Fibroblast of skin of abdomen (primary cell): Measurements from ENCODE around the gene KLF7.

Experiments used
- DNase-seq: peaks from one replicate; pipeline ENCODE4 v3.0.0-alpha.2; 2013

Gene KLF7

DNA sequence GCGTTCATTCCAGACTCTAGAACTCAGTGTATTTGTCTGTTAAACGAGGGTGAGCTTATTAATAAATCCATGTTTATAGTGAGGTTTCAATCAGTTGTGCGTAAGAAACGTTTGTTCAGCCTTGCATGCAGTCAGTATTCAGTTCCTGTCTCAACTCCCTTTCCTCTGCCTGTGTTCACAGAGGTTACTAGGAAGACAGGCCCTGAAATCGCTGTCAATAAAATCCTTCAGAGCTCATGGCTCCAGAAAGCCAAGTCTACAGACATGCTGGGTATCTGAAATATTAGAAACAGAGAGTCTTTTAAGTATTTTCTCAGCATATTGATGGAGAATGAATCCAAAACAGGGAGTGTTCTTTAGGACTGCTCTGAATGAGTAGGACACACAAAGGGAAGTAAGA, 75.4 kb downstream of the KLF7 start:
- no peak for DNase-seq

DNA sequence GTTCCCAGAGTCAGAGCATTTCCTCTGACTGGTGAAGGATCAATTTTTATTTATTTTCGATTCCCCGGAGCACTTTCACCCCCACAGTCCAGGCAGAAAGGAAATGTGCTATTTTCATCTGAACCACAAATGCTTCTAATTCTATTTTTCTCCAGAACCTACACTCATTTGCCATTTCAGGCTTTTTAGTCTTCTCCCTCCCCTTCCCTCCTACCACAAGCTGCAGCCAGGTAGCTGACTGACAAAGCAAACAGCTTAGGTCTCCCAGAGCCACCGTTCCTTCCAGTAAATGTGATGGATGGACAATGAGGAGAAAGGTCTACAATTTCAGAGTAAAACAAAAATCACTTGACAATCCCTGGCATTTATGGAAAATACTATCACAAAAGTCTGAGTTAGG, 76.9 kb downstream of the KLF7 start:
- DNase-seq: no peak

DNA sequence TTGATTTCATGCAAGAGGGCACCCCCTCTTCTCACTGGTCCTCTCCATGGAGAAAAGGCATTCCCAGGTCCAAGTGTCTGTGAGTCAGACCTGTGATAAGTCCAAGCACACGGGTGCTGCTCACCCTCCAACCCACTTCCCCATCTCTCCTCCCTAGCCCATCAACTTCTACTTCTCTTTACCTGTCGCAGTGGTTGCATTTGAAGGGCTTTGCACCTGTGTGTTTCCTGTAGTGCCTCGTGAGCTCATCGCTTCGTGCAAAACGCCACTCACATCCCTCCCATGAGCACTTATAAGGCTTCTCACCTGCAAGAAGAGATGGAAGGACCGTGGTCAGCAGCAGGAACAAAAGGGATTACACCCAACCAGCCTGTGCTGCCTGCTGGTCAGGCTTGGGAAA, 77.5 kb downstream of the KLF7 start:
- no peak for DNase-seq

DNA sequence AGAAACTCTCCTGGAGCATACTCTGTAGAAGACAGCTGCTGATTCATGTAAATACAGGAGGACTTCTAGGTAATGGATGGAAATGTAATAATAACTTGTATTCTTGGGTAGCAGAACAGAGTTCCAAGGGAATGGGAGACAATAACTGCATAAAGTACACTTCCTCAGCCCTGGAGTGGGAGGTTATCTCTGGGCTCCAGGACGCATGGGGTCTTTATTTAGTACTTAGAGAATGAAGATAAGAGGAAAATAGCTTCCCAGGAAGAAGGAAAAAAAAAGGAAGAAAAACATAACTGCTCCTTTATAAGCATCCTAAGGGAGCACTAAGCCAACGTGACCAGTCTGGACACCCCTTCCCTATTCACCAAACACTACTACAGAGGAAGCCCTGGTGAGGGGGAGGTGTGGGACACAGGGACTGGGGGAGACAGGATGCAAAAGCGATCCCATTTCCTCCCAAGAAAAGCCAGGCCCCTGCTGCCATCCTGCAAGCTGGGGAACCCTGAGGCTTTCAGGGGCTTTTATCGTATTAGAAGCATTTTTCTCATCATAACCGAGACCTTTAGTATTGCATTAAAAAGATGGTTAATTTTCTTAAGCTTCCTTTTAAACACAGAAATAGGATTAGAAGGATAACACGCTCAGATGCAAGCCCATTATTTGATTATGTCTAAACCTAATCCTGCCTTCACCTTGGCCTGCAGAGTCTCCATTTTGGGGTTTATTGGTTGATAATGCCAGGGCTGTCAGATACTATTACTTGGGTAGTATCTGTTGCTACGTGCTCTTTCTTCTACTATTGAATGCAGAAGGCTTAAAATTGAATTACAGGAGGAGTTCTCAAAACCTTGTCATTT, 78.5 kb downstream of the KLF7 start:
- no peak for DNase-seq

DNA sequence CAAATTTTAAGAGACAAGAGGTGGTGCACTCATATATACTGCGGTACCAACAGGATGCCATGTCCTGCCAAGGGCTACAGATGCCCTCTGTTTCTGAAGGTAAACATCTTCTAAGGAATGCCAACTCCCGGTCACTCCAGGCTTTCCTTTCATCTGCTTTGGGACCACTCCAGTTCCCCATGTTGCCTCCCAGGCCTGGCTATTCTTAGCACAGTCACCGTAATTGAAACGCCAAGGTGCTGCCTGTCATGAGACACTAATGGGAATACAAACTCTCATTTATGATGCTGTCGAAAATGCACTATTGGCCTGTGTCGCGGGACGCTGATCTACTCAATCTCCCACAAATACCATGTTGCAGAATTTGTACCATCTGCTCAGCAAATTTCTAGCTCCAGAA, 79.6 kb downstream of the KLF7 start:
- DNase-seq: no peak

DNA sequence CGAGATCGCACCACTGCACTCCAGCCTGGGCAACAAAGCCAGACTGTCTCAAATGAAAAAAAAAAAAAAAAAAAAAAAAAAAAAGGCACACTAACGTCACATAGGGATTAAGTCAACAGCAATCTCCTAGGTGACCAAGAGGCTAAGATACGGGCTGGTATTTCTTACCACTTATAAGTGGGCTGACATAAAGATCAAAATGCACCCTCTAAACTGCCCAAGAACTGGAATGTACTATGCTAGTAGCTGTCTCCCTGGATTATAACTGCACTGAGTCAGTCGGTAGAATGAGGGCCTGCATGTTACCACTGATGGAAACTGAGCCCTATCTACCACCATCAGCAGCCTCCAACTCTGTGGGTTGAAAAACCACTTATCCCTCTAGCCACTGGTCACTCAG, 80.6 kb downstream of the KLF7 start:
- no peak for DNase-seq

DNA sequence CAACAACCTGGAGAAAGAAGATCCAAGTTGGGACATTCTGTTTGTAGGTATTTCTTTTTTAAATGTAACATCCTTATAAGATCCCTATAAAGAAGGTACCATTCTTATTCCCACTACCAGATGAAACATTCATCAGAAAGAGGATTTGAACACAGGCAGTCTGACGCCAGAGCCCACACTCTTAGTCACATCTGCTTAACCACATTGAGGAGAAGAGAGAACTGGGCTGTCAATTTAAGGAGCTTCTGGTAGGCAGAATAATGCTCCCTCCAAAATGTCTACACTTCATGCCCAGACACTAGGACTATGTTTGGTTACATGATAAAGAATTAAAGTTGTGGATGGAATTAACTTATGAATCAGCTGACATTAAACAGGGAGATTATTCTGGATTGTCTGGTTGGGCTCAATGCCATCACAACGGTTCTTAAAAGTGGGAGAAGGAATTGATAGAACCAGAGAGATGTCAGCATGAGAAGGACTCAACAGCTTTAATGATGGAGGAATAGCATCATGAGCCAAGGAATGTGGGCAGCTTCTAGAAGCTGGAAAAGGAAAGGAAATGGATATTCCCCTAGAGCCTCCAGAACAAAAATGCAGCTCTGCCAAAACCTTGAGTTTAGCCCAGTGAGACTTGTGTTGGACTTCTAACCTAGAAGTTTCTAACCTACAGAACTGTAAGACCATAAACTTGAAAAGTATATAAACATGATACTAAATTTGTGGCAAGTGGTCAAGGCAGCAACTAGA, 82.2 kb downstream of the KLF7 start:
- DNase-seq: no peak

DNA sequence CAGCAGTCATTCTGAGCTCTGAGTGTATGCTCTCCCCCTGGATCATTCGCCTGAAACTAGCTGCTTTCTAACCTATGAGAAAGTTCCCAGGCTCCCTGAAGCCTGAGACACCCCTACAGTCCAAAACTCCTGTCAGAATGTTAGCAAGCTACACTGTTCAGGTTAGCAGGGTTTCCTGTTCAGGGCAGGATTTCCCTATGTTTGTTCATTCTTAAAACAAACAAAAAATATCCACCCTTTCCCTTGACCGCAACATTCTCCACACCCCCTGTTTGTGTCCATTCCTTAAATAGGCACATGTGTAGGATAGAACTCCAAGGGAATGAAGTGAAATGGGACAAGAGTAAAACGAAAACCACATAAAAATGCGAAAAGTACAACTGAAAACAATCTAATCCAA, 83.1 kb downstream of the KLF7 start:
- no peak for DNase-seq

DNA sequence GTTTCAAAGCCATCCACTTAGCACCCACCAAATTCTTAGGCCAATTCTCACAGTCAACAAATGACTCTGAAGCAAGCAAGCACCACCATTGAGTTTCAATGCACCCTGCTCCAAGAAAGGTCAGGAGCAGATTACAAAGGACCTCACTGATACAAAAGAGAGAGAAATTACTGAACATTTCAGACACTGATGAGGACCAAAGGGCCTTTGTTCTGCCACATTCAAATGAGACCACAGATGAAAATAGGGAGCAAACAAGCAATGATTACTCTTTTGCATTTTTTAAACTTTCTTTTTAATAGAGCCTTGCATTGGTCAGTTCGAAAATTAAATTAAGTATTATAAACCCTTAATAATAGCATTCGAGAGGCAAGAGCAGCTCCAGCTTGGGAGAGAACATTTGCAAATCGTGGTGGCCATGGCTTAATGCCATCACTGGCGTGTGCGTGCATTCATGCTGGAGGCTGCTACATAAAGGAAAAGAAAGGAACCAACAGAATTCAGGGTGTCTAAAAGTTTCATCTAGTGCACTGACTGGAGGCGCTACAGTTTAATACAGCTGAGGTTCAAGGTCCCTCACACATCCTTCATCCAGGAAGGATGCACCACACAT, 87.5 kb downstream of the KLF7 start:
- no peak for DNase-seq

DNA sequence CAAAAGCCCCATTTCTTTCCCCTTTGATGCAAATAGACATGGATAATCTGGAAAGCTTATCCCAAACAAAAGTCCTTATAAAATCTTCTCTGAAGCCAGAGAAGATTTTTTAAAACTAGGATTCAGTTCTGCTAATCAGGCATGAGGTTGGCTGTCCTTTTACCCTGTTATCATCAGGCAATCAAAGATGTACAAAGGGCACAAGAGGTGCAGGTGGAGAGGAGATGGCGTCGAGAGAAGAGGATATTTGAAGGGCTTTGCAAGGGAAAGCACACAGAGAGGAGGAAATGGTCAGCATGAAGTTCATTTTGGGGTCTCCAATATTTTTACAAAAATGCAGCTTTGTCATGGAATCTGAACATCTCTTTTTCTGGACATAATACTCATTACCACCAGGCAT, 88.5 kb downstream of the KLF7 start:
- no peak for DNase-seq

DNA sequence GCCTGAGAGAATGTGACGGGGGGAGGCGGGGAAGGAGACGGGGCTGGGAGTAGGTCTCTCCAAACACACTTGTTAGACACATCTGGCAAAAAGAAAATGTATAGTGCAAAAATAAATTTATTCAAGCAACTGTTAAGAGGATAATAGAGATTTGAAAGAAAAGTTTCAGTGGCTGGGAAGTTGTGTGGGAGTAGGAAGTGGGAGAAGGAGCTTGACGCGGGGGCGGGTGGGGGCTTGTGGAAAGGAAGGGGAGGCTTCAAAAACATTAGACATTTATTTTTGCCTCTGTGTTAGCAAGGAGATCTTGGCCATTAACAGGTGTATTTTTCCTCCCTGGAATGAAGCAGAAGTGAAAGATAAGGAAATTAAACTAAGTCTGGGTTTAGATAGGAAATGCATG, 90.3 kb downstream of the KLF7 start:
- no peak for DNase-seq

DNA sequence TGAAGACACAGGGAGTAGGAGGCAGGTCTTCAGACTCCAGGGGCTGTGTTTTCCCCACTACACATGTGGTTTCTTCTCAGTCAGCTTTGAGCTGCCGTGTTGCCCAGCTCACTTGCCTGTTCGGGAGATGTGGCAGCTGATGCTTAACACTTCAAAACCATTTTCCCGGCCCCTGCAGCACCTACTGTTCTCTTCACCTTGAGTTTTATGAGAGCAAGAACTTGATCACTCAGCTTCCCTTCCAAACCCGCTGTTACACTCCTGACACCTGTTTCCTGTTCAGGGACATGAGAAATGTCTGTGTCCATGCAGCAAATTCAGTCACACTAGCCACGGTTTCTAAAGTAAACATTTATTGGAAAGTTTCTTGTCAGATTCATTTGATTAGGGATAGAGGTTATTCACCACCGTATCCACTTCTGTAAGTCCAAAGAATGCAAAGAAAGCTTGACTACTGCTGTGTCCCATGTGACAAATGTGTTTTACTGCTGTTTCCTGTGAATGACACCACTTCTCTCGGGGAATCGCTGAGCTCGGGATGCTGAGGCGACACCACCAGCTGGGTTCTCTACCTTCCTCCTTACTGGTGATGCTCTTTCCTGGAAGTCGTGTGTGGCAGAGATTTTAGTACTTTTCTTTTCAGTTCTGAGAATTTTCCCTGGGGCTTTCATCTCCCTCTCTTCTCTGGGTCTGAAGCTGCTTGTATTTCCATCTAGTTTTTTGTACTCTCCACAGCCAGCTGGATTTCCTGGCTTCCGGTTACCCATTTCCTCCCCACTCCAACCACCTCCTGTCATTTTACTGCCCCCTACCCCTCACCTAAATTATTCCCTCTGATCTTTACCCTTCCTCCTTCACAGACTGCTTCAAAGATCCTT, 91.7 kb downstream of the KLF7 start:
- DNase-seq: no peak

DNA sequence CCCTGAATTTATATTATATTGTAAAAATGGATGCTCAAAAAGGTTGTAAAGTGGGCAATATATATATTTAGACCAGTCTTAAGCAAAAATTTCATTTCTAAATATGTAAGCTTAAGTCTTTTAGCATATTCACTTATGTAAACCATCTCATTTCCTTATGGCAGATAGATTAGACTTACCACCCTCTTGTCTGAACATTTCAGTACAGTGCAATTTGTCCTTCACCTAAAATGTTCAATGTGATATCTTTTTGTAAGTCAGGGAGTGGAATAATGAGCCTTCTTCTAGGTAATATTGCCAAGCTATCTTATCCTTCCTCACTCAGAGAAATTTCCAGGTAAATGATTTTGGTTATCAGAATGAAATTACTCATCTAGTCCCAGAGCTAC, 92.3 kb downstream of the KLF7 start:
- no peak for DNase-seq

DNA sequence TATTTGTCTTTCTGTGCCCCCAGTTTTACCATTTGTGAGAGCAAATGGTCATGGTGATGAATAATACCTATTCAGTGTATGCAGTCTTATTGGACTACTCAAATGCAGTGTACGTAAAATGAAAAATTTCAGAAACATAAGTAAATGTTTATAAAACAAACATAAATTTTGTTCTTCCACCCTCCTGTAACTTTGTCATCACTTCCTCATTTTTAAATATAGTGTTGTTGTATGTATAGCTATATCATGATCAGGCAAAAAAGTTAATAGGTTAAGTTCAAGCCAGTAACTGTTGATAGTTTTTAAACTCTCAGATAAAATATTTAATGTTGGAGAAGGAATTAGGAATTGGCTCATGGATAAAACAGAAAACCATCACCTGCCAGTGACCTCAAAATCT, 93.2 kb downstream of the KLF7 start:
- DNase-seq: no peak

DNA sequence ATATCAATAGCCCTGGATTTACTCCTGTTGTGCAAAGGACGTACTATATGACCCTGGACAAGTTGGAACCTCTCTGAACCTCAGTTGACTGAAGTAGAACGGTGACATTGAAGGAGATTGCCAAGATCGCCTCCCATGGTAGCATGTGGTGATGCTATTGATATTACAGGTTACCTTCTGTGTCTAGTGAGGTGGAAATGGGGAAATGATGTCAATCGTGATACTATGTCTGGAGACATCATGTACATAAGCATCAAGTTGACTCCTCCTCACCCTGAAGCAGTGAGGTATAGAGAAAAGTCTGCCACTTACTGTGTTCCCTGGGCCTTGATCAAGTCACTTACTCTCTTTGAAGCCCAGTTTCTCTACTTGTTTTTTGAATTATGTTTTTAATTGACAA, 93.9 kb downstream of the KLF7 start:
- no peak for DNase-seq

DNA sequence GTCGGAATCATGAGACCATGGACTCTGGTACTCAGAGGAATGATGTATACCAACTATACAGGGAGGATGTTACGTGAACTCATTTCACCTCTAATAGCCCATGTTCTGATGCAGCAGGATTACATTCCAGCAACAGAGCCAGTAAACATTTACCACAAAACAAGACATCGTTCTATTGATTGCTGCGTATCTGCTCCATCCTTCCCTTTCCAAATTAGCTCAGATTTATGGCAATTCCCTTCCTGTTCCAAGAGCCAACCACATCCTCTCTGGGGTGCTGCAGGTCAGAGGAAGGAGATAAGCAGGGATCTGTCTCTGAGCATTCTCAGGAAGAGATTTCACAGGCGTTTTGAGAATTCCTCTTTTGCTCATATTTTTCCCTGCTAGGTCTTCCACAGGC, 98.3 kb downstream of the KLF7 start:
- no peak for DNase-seq

DNA sequence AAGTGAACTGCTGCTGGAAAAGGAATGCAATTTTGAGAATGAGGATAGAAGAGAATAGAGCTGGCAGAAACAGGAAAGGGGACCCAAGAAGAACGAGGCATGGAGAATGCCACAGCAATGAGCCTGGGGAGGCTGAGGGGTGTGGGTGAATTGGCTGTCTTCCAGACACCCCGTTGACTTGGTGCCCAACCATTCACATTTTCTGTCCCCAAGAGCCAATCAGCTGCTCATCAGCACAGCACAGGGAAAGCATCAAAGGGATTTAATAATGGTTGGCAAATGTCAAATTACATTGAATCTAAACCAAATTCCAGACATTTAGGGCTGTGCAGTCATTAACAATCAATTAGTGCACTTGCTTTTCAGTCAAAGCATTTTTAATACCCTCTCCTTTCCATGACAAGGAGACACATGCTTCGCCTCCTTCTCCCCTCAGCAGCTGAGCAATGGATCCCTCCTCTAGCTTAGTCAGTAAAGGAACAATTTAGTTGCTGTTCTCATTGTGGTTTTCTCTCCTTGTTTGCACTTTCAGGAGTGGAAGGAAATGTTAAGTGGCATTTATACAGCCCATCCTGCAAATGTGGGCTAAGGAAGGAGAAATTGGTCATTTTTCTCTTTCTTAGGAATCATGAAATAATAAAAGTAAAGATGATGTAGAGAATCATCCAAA, 98.8 kb downstream of the KLF7 start:
- no peak for DNase-seq

DNA sequence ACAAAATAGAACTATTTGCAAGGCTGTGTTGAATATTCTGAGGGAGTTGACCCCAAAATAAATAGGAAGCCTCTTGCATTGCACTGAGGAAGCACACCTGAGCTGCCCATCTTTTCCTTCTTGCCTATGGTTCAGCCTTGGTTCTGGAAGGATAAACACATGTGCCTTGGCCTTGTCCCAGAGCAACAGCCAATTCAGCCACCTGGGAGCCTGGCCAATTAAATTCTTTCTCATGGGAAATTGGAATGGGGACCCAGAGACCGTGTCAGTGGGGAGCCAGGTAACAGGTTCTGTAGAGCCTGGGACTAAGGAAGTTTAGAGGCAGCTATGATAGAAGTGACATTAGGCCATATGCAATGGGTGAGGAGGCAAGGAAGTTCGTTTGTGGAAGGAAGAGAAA, 99.6 kb downstream of the KLF7 start:
- no peak for DNase-seq

DNA sequence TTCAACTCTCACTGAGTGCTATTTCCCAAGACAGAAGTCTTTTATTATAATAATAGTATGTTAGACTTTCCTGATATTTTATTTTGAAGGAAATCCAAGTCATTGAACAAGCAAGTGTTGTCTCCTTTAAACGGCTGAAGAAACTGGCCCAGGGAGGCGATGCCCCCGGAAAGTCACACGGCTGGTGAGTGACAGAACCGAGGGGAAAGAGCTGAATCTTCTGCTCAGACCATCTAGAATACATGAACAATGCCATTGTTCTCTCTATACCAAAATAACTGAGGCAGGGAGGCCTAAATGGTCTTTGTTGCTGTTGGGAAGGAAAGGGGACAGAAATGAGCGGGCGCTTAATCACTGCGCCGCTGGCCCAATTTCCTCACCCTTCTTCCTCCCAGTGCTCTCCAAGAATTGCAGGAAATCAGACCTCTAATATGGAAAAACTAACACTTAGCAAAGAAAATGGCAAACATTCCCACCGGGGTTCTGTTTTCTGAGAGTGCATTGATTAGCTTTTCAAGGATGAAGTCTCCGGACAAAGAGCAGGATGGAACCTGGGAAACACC, 101.5 kb downstream of the KLF7 start:
- no peak for DNase-seq

DNA sequence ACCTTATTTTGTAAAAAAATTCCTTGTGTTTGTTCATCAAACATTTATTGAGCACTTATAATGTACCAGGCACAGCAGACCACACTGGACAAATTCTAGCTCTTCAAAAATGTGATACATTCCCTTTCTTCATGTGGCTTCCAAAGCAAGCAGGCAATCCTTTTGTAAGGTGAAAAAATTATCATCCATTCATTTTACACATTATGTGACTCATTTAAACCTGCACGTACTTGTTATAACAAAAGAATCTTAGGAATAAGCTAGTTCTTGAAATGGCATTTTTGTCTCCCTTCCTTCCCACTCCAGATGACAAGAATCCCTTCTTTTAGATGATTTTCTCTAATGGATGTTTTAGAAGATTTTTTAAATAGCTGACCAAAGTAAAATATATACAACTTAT, 104.6 kb downstream of the KLF7 start:
- DNase-seq: no peak

DNA sequence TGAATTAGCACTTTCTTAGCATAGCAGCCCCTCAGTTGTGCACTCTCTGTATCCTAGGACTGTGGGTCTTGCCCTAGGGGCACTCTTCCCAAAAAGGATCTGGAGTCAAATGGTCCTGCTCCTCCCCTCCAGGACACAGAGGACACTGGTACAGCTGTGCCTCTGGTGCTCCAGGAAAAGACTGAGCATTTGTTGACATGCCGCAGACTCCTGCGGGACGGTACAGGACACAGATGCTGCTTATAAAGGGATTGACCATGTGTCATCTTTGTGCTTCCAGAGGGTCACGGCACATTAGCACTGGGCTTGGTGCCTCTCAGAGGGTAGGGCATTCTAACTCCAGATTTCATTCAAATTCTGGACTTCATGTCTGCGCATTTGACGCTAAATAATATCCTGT, 110.5 kb downstream of the KLF7 start:
- DNase-seq: no peak

DNA sequence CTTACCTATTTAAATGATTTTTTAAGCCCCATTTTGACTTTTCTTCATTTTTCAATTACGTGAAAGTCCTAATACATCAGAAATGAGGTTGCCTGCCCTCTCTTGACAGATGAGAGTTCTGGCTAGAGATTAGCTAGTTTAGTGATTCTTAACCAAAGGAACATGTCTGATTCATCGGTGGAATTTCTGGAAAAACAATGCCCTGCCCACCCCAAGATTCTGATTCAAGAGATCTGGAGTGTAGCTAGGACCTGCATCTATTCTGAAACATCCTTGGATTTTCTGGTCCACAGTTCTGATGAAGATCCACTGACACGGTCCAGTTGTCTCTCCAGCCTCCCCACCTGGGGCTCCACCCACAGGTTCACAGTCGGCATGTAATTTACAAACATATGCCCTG, 111.2 kb downstream of the KLF7 start:
- DNase-seq: peak; percentile 43
